Measurements from ENCODE around the gene GBGT1. TPM values are rescaled to one million over a fixed set of nuclear protein-coding genes. Genes with fewer than 3 reads are reported as not detected.

The GBGT1 gene
- total RNA-seq, 1 donor from 2014 or later, result 2.0 TPM

GRCh38 chr9:133124907-133125275 is 38.8 kb downstream of the GBGT1 start:
- no peak for ATAC-seq

- no peak for ATAC-seq
Observed at GRCh38 chr9:133124123-133124906, 39.4 kb downstream of the GBGT1 start.

GRCh38 chr9:133122935-133123611 is 40.6 kb downstream of the GBGT1 start:
- ATAC-seq, result no peak

- no peak for ATAC-seq
Observed at GRCh38 chr9:133122605-133122934, 41.1 kb downstream of the GBGT1 start.

GRCh38 chr9:133121915-133122550 is 41.7 kb downstream of the GBGT1 start:
- ATAC-seq, result no peak

- peak; percentile 75 for ATAC-seq
Observed at GRCh38 chr9:133121198-133121914, 42.4 kb downstream of the GBGT1 start, which contains the start of gene RALGDS. Gene RALGDS (minus strand): TSS chr9:133121240. CDS start chr9:133121154, 86 bp downstream.

- ATAC-seq, result peak; percentile 30
Observed at GRCh38 chr9:133120501-133121197, 43.1 kb downstream of the GBGT1 start.

- ATAC-seq, result peak; percentile 69
Observed at GRCh38 chr9:133119846-133120500, 43.7 kb downstream of the GBGT1 start.

- no peak for ATAC-seq
Observed at GRCh38 chr9:133119103-133119845, 44.4 kb downstream of the GBGT1 start.

- ATAC-seq, result no peak
Observed at GRCh38 chr9:133118568-133118967, 45.1 kb downstream of the GBGT1 start.

- no peak for ATAC-seq
Observed at GRCh38 chr9:133118179-133118520, 45.6 kb downstream of the GBGT1 start.

GRCh38 chr9:133117271-133118178 is 46.2 kb downstream of the GBGT1 start:
- no peak for ATAC-seq

GRCh38 chr9:133116346-133117231 is 47.1 kb downstream of the GBGT1 start:
- ATAC-seq, result no peak

- ATAC-seq, result no peak
Observed at GRCh38 chr9:133115604-133116345, 47.9 kb downstream of the GBGT1 start.

- ATAC-seq, result no peak
Observed at GRCh38 chr9:133114886-133115603, 48.7 kb downstream of the GBGT1 start.

- peak; percentile 15 for ATAC-seq
Observed at GRCh38 chr9:133113949-133114885, 49.5 kb downstream of the GBGT1 start.

Measured in esophagus mucosa (tissue), 1 donor.